Measurements from ENCODE around the gene BRD9. TPM values are rescaled to one million over a fixed set of nuclear protein-coding genes. Genes with fewer than 3 reads are reported as not detected.

BRD9 gene
- total RNA-seq, 1 experiment from 2014 or later = 55.6 TPM

GRCh38 chr5:902129-902916 lies 9.7 kb upstream of the BRD9 start (continued):
- TF ChIP-seq ZNF512 (CRISPR knock-in tag; IDR thresholded peaks at IDR 0.05; ENCODE audit: borderline replicate concordance) (no peak), OVOL2 (CRISPR knock-in tag; IDR thresholded peaks at IDR 0.05; ENCODE audit: borderline replicate concordance) (no peak)

GRCh38 chr5:900781-901180 lies 8.2 kb upstream of the BRD9 start:
- peaks cover 58% of the 10 kb centered on the region for H3K36me3 Mint-ChIP-seq
- ATAC-seq (no peak), DNase-seq (ENCODE audit: low spot score) (no peak)
- POLR2A ChIA-PET = no interaction called here
- TF ChIP-seq FOXJ3 (CRISPR knock-in tag; IDR thresholded peaks at IDR 0.05; ENCODE audit: borderline replicate concordance) (no peak), ATF3 (CRISPR knock-in tag; conservative IDR thresholded peaks at IDR 0.05) (no peak), IRF1 (CRISPR knock-in tag; IDR thresholded peaks at IDR 0.05) (no peak), E2F5 (CRISPR knock-in tag; IDR thresholded peaks at IDR 0.05) (no peak), NFYB (CRISPR knock-in tag; conservative IDR thresholded peaks at IDR 0.05; ENCODE audit: low read depth) (no peak), ZBTB43 (CRISPR knock-in tag; IDR thresholded peaks at IDR 0.05) (no peak), MXD4 (CRISPR knock-in tag; IDR thresholded peaks at IDR 0.05; ENCODE audit: borderline replicate concordance) (no peak), ESRRA (CRISPR knock-in tag; IDR thresholded peaks at IDR 0.05; ENCODE audit: borderline replicate concordance) (no peak)
- no peaks in the 10 kb centered on the region for H3K4me1 Mint-ChIP-seq
- H3K27ac Mint-ChIP-seq = no peak overlapping the region
- CTCF ChIA-PET = no interaction called here
- no peak overlapping the region for H3K4me3 Mint-ChIP-seq
- H3K9me3 Mint-ChIP-seq = no peaks in the 10 kb centered on the region
- H3K27me3 Mint-ChIP-seq (ENCODE audit: low read depth) = no peaks in the 10 kb centered on the region

GRCh38 chr5:893711-894110 lies 1.1 kb upstream of the BRD9 start:
- ATAC-seq (no peak), DNase-seq (ENCODE audit: low spot score) (no peak)
- Mint-ChIP-seq H3K4me1 (peaks cover 19% of the 10 kb centered on the region), H3K27ac (peak overlapping the region; percentile 60; the same call in 1 of the 2 replicates), H3K9me3 (no peaks in the 10 kb centered on the region), H3K36me3 (peaks cover 48% of the 10 kb centered on the region), H3K4me3 (peak overlapping the region; percentile 78), H3K27me3 (ENCODE audit: low read depth) (no peaks in the 10 kb centered on the region)
- ChIA-PET CTCF (interaction anchor here (1.1 to 2.0 kb wide), 4 partner anchors 9 to 487 kb away, joined by 3 to 13 read pairs (median 3); no protein-coding TSS in a partner anchor), POLR2A (interaction anchor here (0.6 kb wide), 1 partner anchor 91 kb away, joined by 4 read pairs; no protein-coding TSS in a partner anchor)
- TF ChIP-seq ATF1 (CRISPR knock-in tag; IDR thresholded peaks at IDR 0.05) (no peak), ZMAT4 (CRISPR knock-in tag; IDR thresholded peaks at IDR 0.05) (no peak), MYBL2 (CRISPR knock-in tag; IDR thresholded peaks at IDR 0.05) (no peak), TCF7 (CRISPR knock-in tag; IDR thresholded peaks at IDR 0.05; ENCODE audit: low read depth) (no peak), ZNF512 (CRISPR knock-in tag; IDR thresholded peaks at IDR 0.05; ENCODE audit: borderline replicate concordance) (no peak), PREB (CRISPR knock-in tag; IDR thresholded peaks at IDR 0.05; ENCODE audit: borderline replicate concordance) (no peak), CBFB (CRISPR knock-in tag; IDR thresholded peaks at IDR 0.05; ENCODE audit: low read depth) (no peak), FOXJ3 (CRISPR knock-in tag; IDR thresholded peaks at IDR 0.05; ENCODE audit: borderline replicate concordance) (no peak), USF2 (CRISPR knock-in tag; IDR thresholded peaks at IDR 0.05) (no peak), EMX1 (CRISPR knock-in tag; IDR thresholded peaks at IDR 0.05) (no peak), ZNF671 (CRISPR knock-in tag; IDR thresholded peaks at IDR 0.05) (no peak), ZNF396 (CRISPR knock-in tag; IDR thresholded peaks at IDR 0.05; ENCODE audit: borderline replicate concordance) (no peak)

Data from WTC11 (cell line).